Measurements from ENCODE around the gene TMEM54. TPM values are rescaled to one million over a fixed set of nuclear protein-coding genes. Genes with fewer than 3 reads are reported as not detected.

Gene TMEM54
- total and polyA plus RNA-seq, 2 donors (not counting 1 experiment from before 2014, with no cell fraction given) = 24.2 to 69.9 TPM

- H3K27me3 ChIP-seq (ENCODE audit: control insufficient read depth, insufficient read depth, low read length) = no peaks in the 10 kb centered on the region
- H3K4me3 ChIP-seq (replicated peaks in 1 of 4; ENCODE audit: control extremely low read depth in 1 of 4, insufficient read depth in 1 of 4, low read depth in 3 of 4, low read length in 4 of 4) = no peak overlapping the region
- no peak overlapping the region for H3K4me2 ChIP-seq (ENCODE audit: extremely low read depth, insufficient read depth, low read length)
- H4K20me1 ChIP-seq (ENCODE audit: control insufficient read depth, extremely low read depth, insufficient read depth, low read length) = no peaks in the 10 kb centered on the region
- H3K9ac ChIP-seq (ENCODE audit: insufficient read depth, low read length) = no peak overlapping the region
- H3K79me2 ChIP-seq (ENCODE audit: control insufficient read depth, insufficient read depth, low read length) = no peaks in the 10 kb centered on the region
- H3K27ac ChIP-seq (ENCODE audit: insufficient read depth, low read length) = no peak overlapping the region
- no peak overlapping the region for H2AFZ ChIP-seq (ENCODE audit: low read length)
- no peaks in the 10 kb centered on the region for H3K4me1 ChIP-seq (ENCODE audit: control insufficient read depth, extremely low read depth, insufficient read depth, low read length)
- TF ChIP-seq EZH2 (IDR thresholded peaks at IDR 0.05; ENCODE audit: low read length, missing control alignments) (no peak), CTCF (conservative IDR thresholded peaks at IDR 0.05 in 1 of 2, IDR thresholded peaks at IDR 0.05 in 1 of 2; ENCODE audit: low read depth in 1 of 2, low read length in 2 of 2) (no peak)
- no peaks in the 10 kb centered on the region for H3K9me3 ChIP-seq (ENCODE audit: control insufficient read depth, insufficient read depth, low read depth, low read length)
- H3K36me3 ChIP-seq (ENCODE audit: control insufficient read depth, insufficient read depth, low read length) = peaks cover 1% of the 10 kb centered on the region
- no peak for DNase-seq (ENCODE audit: low read depth in 2 of 2)
These were observed 42.4 kb downstream of the TMEM54 start for GRCh38 chr1:32858791-32859190.

- Histone ChIP-seq H3K4me3 (replicated peaks in 1 of 4; ENCODE audit: control extremely low read depth in 1 of 4, insufficient read depth in 1 of 4, low read depth in 3 of 4, low read length in 4 of 4) (no peak overlapping the region), H3K4me2 (ENCODE audit: extremely low read depth, insufficient read depth, low read length) (no peak overlapping the region), H4K20me1 (ENCODE audit: control insufficient read depth, extremely low read depth, insufficient read depth, low read length) (no peaks in the 10 kb centered on the region), H3K79me2 (ENCODE audit: control insufficient read depth, insufficient read depth, low read length) (no peaks in the 10 kb centered on the region), H3K4me1 (ENCODE audit: control insufficient read depth, extremely low read depth, insufficient read depth, low read length) (no peaks in the 10 kb centered on the region), H3K36me3 (ENCODE audit: control insufficient read depth, insufficient read depth, low read length) (peaks cover 5% of the 10 kb centered on the region), H3K27me3 (ENCODE audit: control insufficient read depth, insufficient read depth, low read length) (no peaks in the 10 kb centered on the region), H3K9ac (ENCODE audit: insufficient read depth, low read length) (no peak overlapping the region), H3K27ac (ENCODE audit: insufficient read depth, low read length) (no peak overlapping the region), H3K9me3 (ENCODE audit: control insufficient read depth, insufficient read depth, low read depth, low read length) (no peaks in the 10 kb centered on the region), H2AFZ (ENCODE audit: low read length) (no peak overlapping the region)
- TF ChIP-seq EZH2 (IDR thresholded peaks at IDR 0.05; ENCODE audit: low read length, missing control alignments) (no peak), CTCF (conservative IDR thresholded peaks at IDR 0.05 in 1 of 2, IDR thresholded peaks at IDR 0.05 in 1 of 2; ENCODE audit: low read depth in 1 of 2, low read length in 2 of 2) (no peak)
- DNase-seq (ENCODE audit: low read depth in 2 of 2) = no peak
These were observed 43.1 kb downstream of the TMEM54 start for GRCh38 chr1:32858136-32858535.

GRCh38 chr1:32855861-32856617 is 45.1 kb downstream of the TMEM54 start:
- H3K4me2 ChIP-seq (ENCODE audit: extremely low read depth, insufficient read depth, low read length) = no peak overlapping the region
- no peaks in the 10 kb centered on the region for H3K9me3 ChIP-seq (ENCODE audit: control insufficient read depth, insufficient read depth, low read depth, low read length)
- H3K9ac ChIP-seq (ENCODE audit: insufficient read depth, low read length) = no peak overlapping the region
- H3K36me3 ChIP-seq (ENCODE audit: control insufficient read depth, insufficient read depth, low read length) = peaks cover 5% of the 10 kb centered on the region
- no peak overlapping the region for H2AFZ ChIP-seq (ENCODE audit: low read length)
- no peaks in the 10 kb centered on the region for H3K27me3 ChIP-seq (ENCODE audit: control insufficient read depth, insufficient read depth, low read length)
- H4K20me1 ChIP-seq (ENCODE audit: control insufficient read depth, extremely low read depth, insufficient read depth, low read length) = no peaks in the 10 kb centered on the region
- no peak overlapping the region for H3K27ac ChIP-seq (ENCODE audit: insufficient read depth, low read length)
- no peak for DNase-seq (ENCODE audit: low read depth in 2 of 2)
- H3K4me1 ChIP-seq (ENCODE audit: control insufficient read depth, extremely low read depth, insufficient read depth, low read length) = no peaks in the 10 kb centered on the region
- no peak overlapping the region for H3K4me3 ChIP-seq (replicated peaks in 1 of 4; ENCODE audit: control extremely low read depth in 1 of 4, insufficient read depth in 1 of 4, low read depth in 3 of 4, low read length in 4 of 4)
- no peaks in the 10 kb centered on the region for H3K79me2 ChIP-seq (ENCODE audit: control insufficient read depth, insufficient read depth, low read length)
- TF ChIP-seq EZH2 (IDR thresholded peaks at IDR 0.05; ENCODE audit: low read length, missing control alignments) = no peak
- TF ChIP-seq CTCF (conservative IDR thresholded peaks at IDR 0.05 in 1 of 2, IDR thresholded peaks at IDR 0.05 in 1 of 2; ENCODE audit: low read depth in 1 of 2, low read length in 2 of 2) = no peak
